Pulmonary artery endothelial cell (primary cell): ENCODE measurements around the gene TBX5. TPM values are rescaled to one million over a fixed set of nuclear protein-coding genes. Genes with fewer than 3 reads are reported as not detected.

ENCODE experiments used
- DNase-seq: peaks from one replicate; pipeline ENCODE4 v3.0.0-alpha.2; 2011; ENCODE audit warnings: low read depth, low spot score
- total RNA-seq: library from RNA; depleted of rRNA; stranded (reverse); fragments of >200 nt; gene quantifications from 2 replicates; pipeline ENCODE4 v1.2.3, GENCODE V29; 2014

Gene TBX5
- total RNA-seq: not detected in 2 replicates

DNA sequence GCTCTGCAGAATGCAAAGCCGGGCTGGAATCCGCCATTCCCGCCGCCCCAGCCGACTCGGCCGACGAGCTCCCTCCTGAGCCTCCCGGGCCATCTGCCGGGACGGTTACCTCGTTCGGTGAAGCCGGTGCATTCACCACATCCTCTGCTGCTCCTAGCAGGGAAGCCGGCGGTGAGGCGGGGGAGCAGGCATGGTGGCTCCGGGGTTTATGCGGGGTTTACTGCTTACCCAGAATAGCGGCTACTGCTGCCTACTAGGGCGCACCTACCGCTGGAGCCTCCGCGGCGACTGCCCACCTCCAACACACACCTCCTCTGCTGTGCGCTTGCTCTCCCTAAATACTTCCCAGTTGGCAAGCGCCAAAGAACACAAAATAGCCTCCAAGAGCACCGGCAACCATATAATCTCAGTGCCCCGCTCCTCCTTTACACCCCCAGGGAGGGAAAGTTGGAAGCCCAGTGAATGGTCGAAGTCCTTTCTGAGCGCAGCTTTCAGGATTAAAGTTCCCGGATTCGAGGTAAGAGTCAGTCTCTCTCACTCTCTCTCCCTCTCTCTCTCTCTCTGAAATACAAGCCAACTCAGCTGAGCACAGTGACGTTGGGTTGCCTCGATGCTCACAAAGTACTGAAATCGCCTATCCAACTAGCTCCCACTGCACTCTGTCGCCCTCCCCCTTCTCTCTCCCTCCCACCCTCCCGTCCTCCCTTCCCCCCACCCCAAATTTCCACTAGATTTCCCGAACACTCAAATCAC is at the start of gene TBX5:
TBX5 (minus strand) TSS at position 626 of the 753 bp plus-strand sequence. CDS start 2,246 bp downstream, outside the sequence.
- no peak for DNase-seq

DNA sequence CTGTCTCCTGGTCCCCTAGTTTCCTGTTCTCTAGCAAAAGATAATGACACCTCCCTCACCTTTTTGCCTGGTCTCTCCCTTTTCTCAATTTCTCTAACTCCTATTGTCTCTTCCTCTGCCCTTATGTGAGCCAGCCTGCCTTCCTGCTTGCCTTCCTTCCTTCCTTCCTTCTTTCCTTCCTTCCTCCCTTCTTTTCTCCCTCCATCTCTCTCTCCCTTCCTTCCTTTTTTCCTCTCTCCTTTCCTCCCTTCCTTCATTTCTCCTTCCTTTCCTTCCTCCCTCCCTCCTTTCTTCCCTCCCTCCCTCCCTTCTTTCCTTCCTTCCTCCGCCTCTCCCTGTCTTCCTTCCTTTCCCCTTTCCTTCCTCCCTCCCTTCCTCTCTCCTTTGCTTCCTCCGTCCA is 45.7 kb upstream of the TBX5 start:
- DNase-seq: no peak

DNA sequence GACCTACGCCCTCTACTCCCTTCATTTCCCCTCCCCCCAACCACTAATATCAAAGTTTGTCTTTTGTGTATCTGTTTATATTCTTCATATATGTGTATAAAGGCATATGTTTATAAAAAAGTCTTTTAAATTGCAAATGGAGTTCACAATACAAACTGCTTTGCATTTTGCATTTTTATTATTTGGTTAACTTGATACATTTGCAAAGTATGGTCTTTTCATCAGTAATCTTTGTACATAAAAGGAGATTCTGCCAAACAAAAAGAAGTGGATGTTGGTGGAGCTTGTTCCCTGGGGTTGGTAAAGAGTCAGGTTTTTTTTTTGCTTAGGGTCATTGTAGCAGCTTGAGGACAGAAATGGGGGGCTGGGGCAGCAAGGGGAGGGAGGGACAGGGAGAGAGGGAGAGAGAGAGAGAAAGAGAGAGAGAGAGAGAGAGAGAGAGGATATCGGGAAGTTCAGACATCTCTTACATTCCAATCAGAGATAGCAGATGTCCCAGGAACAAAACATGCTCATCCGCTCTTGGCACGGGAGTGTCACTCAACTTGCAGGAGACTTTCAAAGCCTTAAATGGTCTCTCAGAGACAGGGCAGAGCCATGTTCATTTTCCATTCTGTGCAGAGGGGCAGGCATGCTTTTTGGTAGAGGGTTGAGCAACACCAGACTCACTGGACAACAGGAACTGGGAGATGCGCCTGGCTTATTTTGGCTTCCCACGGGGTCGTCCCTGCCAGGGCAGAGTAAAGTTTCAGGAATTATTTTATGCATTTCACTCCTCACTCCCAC is 44.8 kb upstream of the TBX5 start:
- DNase-seq: no peak

GRCh38 chr12:114450019-114450418 is 44.1 kb upstream of the TBX5 start:
- no peak for DNase-seq

DNA sequence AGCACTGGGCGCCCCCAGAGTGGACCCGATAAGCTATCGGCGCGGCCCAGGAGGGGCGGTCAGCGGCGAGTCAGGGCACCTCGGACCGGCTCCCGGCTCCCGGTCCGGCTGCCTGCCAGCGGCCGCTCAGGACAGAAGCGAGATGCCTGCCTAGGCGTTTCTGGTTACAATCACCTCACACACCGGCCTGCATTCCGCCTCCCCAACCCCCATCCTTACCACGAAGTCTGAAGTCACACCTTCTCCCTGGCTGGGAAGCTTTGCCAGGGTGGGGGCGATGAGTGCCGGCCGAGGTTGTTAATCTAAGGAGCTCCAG is 42.6 kb upstream of the TBX5 start:
- no peak for DNase-seq

GRCh38 chr12:114447799-114448617 is 42.1 kb upstream of the TBX5 start:
- DNase-seq: no peak

DNA sequence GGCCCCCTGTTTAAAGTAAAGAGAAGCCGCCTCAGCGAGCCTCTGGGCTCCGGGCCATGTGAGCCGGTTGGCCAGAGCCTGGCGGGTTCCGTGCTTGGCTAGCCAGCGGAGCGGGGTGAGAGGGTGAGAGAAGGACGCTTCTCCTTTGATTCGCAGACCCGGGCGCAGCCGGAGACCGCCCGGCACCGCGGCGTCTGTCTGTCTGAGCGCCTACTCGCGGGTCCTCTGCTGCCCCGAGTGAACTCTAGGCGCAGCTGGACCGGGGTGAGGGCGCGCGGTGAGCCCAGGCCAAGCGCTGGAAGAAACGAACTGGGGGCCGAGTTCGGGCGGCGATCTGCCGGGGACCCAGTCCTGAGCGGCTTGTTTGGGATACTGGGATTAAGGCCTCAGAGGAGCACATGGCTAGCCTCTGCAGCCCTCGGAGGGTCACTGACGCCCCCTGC is 41.4 kb upstream of the TBX5 start:
- no peak for DNase-seq

GRCh38 chr12:114445401-114446323 is 39.7 kb upstream of the TBX5 start:
- DNase-seq: no peak

DNA sequence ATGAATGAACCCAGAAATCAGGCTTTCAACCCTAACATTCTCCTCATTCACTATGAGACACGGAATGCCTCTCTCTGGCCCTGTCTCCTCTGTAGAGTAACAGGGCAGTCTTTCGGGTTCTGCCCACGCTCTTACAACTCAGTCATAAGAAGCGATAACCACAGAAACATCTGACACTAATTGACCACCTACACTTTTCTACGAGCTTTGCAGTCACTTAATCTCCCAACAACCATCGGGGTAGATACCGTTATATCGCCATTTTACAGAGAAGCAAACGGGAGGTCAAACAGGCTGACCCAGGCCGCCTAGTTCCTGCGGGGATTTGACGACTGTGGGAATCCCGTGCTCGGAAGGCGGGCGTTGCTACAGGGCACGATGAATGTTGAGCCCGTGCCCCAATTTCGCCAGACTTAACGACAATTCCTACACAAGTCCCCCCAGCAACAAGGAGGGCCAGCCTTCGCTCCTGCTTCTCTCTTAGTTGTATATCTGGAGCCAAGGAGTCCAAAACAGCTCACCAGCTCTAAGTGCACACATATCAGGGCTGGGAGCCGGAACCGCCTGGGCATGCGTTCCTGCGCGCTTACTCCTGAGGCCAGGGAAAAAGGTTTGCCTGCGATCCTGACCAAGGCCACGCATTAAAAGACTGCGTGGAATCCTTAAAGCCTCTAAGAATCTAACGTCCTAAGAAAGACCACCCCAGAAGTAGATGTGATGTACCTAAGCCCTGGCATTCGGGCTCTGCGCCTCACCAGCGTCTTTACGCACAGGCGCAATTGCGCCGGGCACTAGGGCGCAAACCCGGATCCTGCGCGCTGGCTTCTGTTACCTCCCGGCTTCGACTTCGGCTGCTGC is 38.7 kb upstream of the TBX5 start:
- no peak for DNase-seq

DNA sequence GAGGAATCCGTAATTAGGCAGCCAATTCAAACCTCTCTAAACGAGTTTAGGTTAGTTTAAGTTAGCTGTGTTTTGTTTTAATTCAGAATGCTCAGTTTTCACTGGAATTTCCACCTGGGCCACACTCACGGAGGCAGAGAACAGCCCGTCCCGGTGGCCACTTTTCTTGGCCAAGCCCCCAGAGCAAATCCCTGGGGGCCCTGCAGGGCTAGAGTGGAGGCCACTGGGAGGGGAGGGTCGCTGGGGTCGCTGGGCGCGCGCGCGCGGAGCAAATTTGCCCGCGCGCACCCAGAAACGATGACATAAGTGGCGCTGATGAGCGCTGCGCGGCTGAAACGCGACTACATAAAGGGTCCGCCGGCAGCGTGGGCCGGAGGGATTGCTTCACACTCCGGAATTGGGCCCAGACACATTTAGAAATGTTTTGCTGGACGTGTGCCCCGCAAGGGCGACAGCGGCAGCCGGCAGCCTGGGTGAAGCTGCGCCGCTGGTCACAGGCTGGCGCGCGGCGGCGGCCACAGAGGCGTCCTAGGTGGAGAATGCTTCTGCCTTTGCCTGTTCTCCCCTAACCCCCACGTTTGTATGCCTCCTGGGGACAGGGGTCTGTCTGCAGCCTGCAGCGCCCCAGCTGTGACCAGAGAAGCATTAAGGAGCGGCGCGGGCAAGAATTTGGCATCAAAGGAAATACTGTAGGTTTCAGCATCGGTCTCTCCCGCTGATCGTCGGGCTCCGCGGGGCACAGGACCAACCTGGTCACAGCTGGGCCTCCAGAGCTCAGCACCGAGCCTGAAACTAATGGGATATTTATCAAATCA is 37.9 kb upstream of the TBX5 start:
- DNase-seq: no peak

GRCh38 chr12:114442578-114442977 is 36.6 kb upstream of the TBX5 start:
- DNase-seq: no peak

GRCh38 chr12:114441545-114441944 is 35.6 kb upstream of the TBX5 start:
- no peak for DNase-seq

DNA sequence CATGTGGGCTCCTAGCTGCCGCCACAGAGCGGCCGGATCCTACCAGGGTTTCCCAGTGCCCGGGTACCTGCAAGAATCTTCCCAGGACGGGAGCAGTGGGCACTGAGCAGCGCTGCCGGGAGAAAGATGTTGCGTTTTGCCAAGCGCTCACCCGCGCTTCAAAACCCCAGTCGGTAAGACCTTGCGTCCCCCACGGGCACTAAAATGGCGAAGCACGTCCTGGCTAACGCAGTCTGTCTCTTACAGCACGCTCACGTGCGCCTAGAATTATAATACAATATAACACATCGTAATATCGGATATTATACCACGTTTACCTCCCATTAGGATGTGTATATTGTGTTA is 35.1 kb upstream of the TBX5 start:
- DNase-seq: no peak

DNA sequence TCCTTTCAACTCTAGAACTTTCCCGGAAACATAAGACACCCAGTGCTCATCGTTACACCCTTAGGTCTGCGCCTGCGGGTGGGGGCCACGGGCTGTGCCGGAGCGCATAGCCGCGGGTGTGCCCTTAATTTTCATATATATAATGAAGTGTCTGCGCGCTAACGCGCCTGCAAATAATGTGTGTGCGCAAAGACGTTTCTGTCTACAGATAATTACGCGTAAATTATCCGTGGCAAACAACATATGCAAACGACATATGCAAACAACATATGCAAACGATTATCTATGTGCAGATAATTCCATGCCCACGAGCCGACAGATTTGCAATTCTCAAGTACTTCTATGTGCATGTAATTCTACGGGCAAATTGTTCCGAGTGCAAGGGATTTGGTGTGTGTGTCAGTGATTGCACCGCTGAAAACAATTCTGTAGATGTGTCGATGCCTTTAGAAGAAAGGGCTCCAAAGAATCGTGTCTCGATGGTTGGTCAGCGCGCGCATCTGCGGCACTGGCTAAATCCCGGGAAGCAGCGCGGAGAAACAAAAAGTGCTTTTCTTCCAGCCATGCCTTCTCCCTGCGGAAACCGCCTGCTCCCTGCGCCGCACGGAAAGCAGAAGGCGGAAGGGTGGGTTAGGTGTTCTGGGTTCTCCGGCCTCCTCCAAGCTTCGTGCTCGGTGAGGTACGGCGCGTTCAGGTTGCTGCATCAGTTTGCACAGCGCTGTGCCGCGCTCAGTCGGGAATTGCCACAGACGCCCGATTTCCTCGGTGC is 34.5 kb upstream of the TBX5 start:
- DNase-seq: no peak

DNA sequence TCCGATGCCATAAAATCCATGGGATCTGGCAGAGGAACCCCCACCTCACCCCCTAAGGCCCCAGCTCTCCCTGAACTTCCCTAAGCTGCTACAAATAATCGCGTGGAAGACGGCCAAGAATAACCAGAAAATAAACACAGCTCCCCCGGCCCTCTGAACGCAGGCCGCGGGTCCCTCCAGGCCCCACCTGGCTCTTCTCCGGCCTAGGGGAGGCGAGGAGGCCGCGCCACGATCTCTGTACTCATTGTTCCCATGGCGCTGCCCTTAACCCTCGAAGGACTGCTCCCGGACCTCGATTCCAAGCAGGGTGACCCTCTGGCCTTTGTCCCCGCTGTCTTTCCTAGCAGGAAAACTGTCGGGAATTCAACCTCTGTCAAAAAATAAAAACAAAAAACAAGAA is 33.9 kb upstream of the TBX5 start:
- no peak for DNase-seq

- no peak for DNase-seq
Measured at GRCh38 chr12:114439261-114439683, 33.3 kb upstream of the TBX5 start.

DNA sequence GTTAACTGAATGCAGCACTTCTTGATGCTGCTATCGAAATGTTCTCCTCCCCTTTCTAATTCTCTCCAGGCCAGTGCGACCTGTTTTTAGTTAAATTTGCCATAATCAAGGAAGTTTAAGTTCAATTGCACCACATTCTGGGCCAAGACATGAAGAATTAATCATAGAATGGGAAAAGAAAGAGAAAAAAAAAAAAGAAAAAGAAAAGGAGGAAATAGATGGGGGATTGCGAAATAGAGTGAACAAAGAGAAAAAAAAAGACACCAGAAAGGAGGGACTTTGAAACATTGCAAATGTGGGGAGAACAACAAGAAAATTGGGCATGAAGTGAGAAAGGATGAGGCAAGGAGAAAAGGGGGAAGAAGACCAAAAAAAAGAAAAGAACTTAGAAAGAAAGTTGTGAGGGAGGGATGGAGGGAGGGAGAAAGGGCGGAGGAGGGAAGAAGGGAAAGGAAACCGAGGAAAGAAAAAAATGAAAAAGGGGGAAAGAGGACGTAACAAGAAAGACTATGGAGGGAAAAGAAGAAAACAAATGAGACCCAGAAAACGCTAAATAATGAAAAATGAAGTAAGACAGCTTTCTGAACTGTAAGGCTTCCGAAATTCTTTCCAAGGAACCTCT is 32.8 kb upstream of the TBX5 start:
- DNase-seq: no peak

DNA sequence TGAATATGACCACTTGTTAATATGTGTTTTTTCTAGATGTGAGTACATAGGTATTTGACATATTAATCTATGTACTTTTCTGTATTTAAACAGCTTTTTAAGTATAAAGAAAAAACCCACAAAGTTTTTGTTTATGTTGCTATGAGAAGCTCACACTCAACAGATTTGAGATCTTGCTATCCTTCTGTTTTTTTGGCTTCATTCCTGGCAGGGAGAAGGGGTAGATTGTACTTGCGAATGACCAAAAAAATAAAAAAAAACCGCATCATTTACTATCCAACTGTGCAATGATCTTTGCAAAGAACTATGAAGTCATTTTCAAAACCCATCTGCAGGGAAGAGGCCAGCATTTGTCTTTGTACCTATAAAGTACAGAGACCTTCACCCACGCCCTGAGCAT is 28.4 kb upstream of the TBX5 start:
- no peak for DNase-seq
